ENCODE data around the gene ARHGAP26. TPM values are rescaled to one million over a fixed set of nuclear protein-coding genes. Genes with fewer than 3 reads are reported as not detected.

ARHGAP26 gene
- total RNA-seq, 4 donors from 2014 or later: 12.4 to 49.5 (median 31.8) TPM

- Histone ChIP-seq H3K9me3 (no peaks in the 10 kb centered on the region), H3K27me3 (no peaks in the 10 kb centered on the region), H3K27ac (no peak overlapping the region), H3K36me3 (no peaks in the 10 kb centered on the region), H3K4me1 (peaks cover 0 to 5% of the 10 kb centered on the region in 2 donors), H3K4me3 (no peak overlapping the region)
- intact Hi-C loops (cut with DNase I; ENCODE audit: low total_unique reads): no loop called here
- no peak for DNase-seq
- TF ChIP-seq POLR2A (IDR thresholded peaks at IDR 0.05) (no peak), CTCF (IDR thresholded peaks at IDR 0.05) (no peak)
These were observed 363.5 kb downstream of the ARHGAP26 start for GRCh38 chr5:143133721-143134120.

- H3K27ac ChIP-seq: no peak overlapping the region
- no peaks in the 10 kb centered on the region for H3K36me3 ChIP-seq
- intact Hi-C loops (cut with DNase I; ENCODE audit: low total_unique reads): no loop called here
- peaks cover 0 to 5% of the 10 kb centered on the region in 2 donors for H3K4me1 ChIP-seq
- no peaks in the 10 kb centered on the region for H3K9me3 ChIP-seq
- H3K4me3 ChIP-seq: no peak overlapping the region
- TF ChIP-seq POLR2A (IDR thresholded peaks at IDR 0.05) (no peak), CTCF (IDR thresholded peaks at IDR 0.05) (no peak)
- H3K27me3 ChIP-seq: no peaks in the 10 kb centered on the region
- DNase-seq: no peak
These were observed 364.1 kb downstream of the ARHGAP26 start for GRCh38 chr5:143134269-143134668.

- TF ChIP-seq CTCF (IDR thresholded peaks at IDR 0.05) (no peak), POLR2A (IDR thresholded peaks at IDR 0.05) (no peak)
- intact Hi-C loops (cut with DNase I; ENCODE audit: low total_unique reads): no loop called here
- Histone ChIP-seq H3K4me3 (no peak overlapping the region), H3K4me1 (peaks cover 0 to 5% of the 10 kb centered on the region in 2 donors), H3K36me3 (no peaks in the 10 kb centered on the region), H3K27me3 (no peaks in the 10 kb centered on the region), H3K27ac (no peak overlapping the region), H3K9me3 (no peaks in the 10 kb centered on the region)
- DNase-seq: no peak
These were observed 364.7 kb downstream of the ARHGAP26 start for GRCh38 chr5:143134900-143135299.

GRCh38 chr5:143135832-143136551 is 365.8 kb downstream of the ARHGAP26 start:
- DNase-seq: no peak
- intact Hi-C loops (cut with DNase I; ENCODE audit: low total_unique reads): no loop called here
- H3K9me3 ChIP-seq: no peaks in the 10 kb centered on the region
- H3K4me3 ChIP-seq: no peak overlapping the region
- TF ChIP-seq POLR2A (IDR thresholded peaks at IDR 0.05): no peak
- no peak for TF ChIP-seq CTCF (IDR thresholded peaks at IDR 0.05)
- H3K27me3 ChIP-seq: no peaks in the 10 kb centered on the region
- no peak overlapping the region for H3K27ac ChIP-seq
- H3K4me1 ChIP-seq: no peaks in the 10 kb centered on the region
- H3K36me3 ChIP-seq: no peaks in the 10 kb centered on the region

- TF ChIP-seq POLR2A (IDR thresholded peaks at IDR 0.05): no peak
- no peak for TF ChIP-seq CTCF (IDR thresholded peaks at IDR 0.05)
- intact Hi-C loops (cut with DNase I; ENCODE audit: low total_unique reads): no loop called here
- no peaks in the 10 kb centered on the region for H3K4me1 ChIP-seq
- no peaks in the 10 kb centered on the region for H3K27me3 ChIP-seq
- no peak for DNase-seq
- no peaks in the 10 kb centered on the region for H3K36me3 ChIP-seq
- H3K4me3 ChIP-seq: no peak overlapping the region
- no peak overlapping the region for H3K27ac ChIP-seq
- no peaks in the 10 kb centered on the region for H3K9me3 ChIP-seq
These were observed 368.7 kb downstream of the ARHGAP26 start for GRCh38 chr5:143138839-143139238.
